Suprapubic skin (tissue), 4 donors: Measurements from ENCODE around the gene CD1D. TPM values are rescaled to one million over a fixed set of nuclear protein-coding genes. Genes with fewer than 3 reads are reported as not detected.
"Not testable (repeated sequence)": the region's sequence is repeated elsewhere in the genome, so short reads cannot be mapped to it uniquely, and the experiment has no call there.

ENCODE experiments used
- DNase-seq, 2 donors: peaks; one replicate each; pipeline ENCODE4 v3.0.0-alpha.2; 2019; ENCODE audit warnings: low spot score in 2 of 2
- H3K27ac ChIP-seq: fragments of 200-600 bp; sonication (generic); one replicate; pipeline ENCODE4 v1.5.1; 2019
- H3K27me3 ChIP-seq: fragments of 200-600 bp; sonication (generic); one replicate; pipeline ENCODE4 v1.5.1; 2019
- H3K36me3 ChIP-seq: fragments of 200-600 bp; sonication (generic); one replicate; pipeline ENCODE4 v1.5.1; 2019
- H3K4me1 ChIP-seq: fragments of 200-600 bp; sonication (generic); one replicate; pipeline ENCODE4 v1.5.1; 2019
- H3K4me3 ChIP-seq: fragments of 200-600 bp; sonication (generic); one replicate; pipeline ENCODE4 v1.5.1; 2019; ENCODE audit warnings: mild to moderate bottlenecking
- H3K9me3 ChIP-seq: fragments of 200-600 bp; sonication (generic); one replicate; pipeline ENCODE4 v1.5.1; 2019
- EP300 ChIP-seq: sonication (generic); formaldehyde crosslinking; IDR thresholded peaks from one replicate; pipeline ENCODE4 v1.6.1; 2017; ENCODE audit warnings: antibody characterized with exemption
- POLR2A ChIP-seq, 2 donors: fragments of 450-650 bp; IDR thresholded peaks; one replicate each; pipeline ENCODE4 v1.6.1; 2017; ENCODE audit warnings: antibody characterized with exemption in 2 of 2, mild to moderate bottlenecking in 2 of 2, moderate library complexity in 2 of 2
- POLR2AphosphoS5 ChIP-seq, 3 donors: sonication (generic); formaldehyde crosslinking; IDR thresholded peaks; one replicate each; pipeline ENCODE4 v1.6.1; 2017; ENCODE audit warnings: antibody characterized with exemption in 3 of 3
- WGBS: methylation state at CpG from one replicate; pipeline ENCODE4 v1.1.5; 2018; 5-methylcytosine and 5-hydroxymethylcytosine counted together
- total RNA-seq, 4 donors: library from RNA; depleted of rRNA; stranded (reverse); fragments of >200 nt; gene quantifications; one replicate each; pipeline ENCODE4 v1.1.0, GENCODE V29; 2016
- TF ChIP-seq, protein P1 (sequence below), 2 donors: fragments of 200-600 bp in 1 of 2; fragments of 450-650 bp in 1 of 2; sonication (generic) in 1 of 2; IDR thresholded peaks; one replicate each; pipeline ENCODE4 v1.5.1; 2016 to 2019; ENCODE audit warnings: antibody characterized with exemption in 2 of 2, mild to moderate bottlenecking in 1 of 2, moderate library complexity in 1 of 2

CD1D gene
- total RNA-seq, 4 donors from 2014 or later = 0.38 to 0.97 TPM; not detected in 2

GRCh38 chr1:158155673-158156072 lies 25.0 kb upstream of the CD1D start:
- WGBS = 74% methylated on average over 1 of the region's 1 CpG
- no peak for TF ChIP-seq EP300
- TF ChIP-seq POLR2A (IDR thresholded peaks at IDR 0.05) = no peak
- no peak for TF ChIP-seq POLR2AphosphoS5 (IDR thresholded peaks at IDR 0.05)
- TF ChIP-seq, protein P1, sequence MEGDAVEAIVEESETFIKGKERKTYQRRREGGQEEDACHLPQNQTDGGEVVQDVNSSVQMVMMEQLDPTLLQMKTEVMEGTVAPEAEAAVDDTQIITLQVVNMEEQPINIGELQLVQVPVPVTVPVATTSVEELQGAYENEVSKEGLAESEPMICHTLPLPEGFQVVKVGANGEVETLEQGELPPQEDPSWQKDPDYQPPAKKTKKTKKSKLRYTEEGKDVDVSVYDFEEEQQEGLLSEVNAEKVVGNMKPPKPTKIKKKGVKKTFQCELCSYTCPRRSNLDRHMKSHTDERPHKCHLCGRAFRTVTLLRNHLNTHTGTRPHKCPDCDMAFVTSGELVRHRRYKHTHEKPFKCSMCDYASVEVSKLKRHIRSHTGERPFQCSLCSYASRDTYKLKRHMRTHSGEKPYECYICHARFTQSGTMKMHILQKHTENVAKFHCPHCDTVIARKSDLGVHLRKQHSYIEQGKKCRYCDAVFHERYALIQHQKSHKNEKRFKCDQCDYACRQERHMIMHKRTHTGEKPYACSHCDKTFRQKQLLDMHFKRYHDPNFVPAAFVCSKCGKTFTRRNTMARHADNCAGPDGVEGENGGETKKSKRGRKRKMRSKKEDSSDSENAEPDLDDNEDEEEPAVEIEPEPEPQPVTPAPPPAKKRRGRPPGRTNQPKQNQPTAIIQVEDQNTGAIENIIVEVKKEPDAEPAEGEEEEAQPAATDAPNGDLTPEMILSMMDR (IDR thresholded peaks at IDR 0.05) = no peak

DNA sequence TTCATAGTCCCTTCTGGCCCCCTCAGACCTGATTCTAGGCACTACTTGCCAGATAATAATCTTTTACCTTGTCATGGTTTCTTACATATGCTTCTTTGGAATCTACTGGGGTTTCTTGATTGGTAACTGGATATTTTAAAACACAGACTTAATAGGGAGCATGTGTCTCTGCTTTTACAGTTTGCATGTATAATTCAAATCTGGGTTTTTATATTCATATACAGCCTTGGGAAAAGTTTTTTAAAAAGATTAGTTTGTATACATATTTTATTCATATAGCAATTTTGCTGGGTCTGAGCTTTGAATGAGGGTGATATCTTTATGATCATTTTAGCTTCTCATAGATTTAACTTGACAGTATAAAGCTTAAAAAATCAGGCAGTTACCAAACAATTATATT lies 21.1 kb upstream of the CD1D start:
- Histone ChIP-seq H3K9me3 (no peaks in the 10 kb centered on the region), H3K36me3 (no peaks in the 10 kb centered on the region), H3K4me3 (no peak overlapping the region), H3K4me1 (no peaks in the 10 kb centered on the region), H3K27me3 (no peaks in the 10 kb centered on the region), H3K27ac (no peak overlapping the region)
- no peak for DNase-seq
- TF ChIP-seq, protein P1 (IDR thresholded peaks at IDR 0.05) = no peak
- TF ChIP-seq EP300 (no peak), POLR2A (IDR thresholded peaks at IDR 0.05) (no peak), POLR2AphosphoS5 (IDR thresholded peaks at IDR 0.05) (no peak)

More at GRCh38 chr1:158155673-158156072, 25.0 kb upstream of the CD1D start:
- Histone ChIP-seq H3K4me1 (no peaks in the 10 kb centered on the region), H3K27me3 (no peaks in the 10 kb centered on the region), H3K9me3 (no peaks in the 10 kb centered on the region), H3K36me3 (no peaks in the 10 kb centered on the region), H3K27ac (no peak overlapping the region), H3K4me3 (no peak overlapping the region)
- DNase-seq = no peak

DNA sequence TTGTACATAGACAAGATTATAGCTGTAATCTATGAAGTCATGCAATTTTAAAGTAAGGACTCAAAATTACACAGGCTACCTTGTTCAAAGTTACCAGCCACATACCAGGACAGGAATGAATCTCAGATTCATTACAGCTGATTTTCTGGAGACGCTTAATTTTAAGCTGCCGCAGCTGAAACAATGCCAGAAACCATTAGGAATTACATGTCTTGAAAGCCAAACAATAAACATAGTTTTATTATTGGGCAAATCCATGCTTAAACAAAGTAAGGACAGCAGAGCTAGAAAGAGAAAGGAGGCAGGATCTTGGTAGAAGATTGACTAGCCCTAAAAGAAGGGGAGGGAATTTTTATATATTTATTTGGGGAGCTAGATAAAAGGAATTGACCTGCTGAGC lies 19.2 kb upstream of the CD1D start:
- Histone ChIP-seq H3K27ac (no peak overlapping the region), H3K9me3 (no peaks in the 10 kb centered on the region), H3K4me1 (no peaks in the 10 kb centered on the region), H3K27me3 (no peaks in the 10 kb centered on the region), H3K36me3 (no peaks in the 10 kb centered on the region), H3K4me3 (no peak overlapping the region)
- no peak for DNase-seq
- TF ChIP-seq, protein P1 (IDR thresholded peaks at IDR 0.05) = no peak
- no peak for TF ChIP-seq POLR2A (IDR thresholded peaks at IDR 0.05)
- no peak for TF ChIP-seq POLR2AphosphoS5 (IDR thresholded peaks at IDR 0.05)
- 25% methylated on average over 2 of the region's 2 CpGs for WGBS

GRCh38 chr1:158163000-158163947 lies 17.4 kb upstream of the CD1D start:
- Histone ChIP-seq H3K27ac (no peak overlapping the region), H3K4me3 (no peak overlapping the region), H3K9me3 (no peaks in the 10 kb centered on the region), H3K27me3 (peaks cover 3% of the 10 kb centered on the region), H3K36me3 (no peaks in the 10 kb centered on the region), H3K4me1 (no peaks in the 10 kb centered on the region)
- DNase-seq = no peak
- TF ChIP-seq, protein P1 (IDR thresholded peaks at IDR 0.05) = no peak
- TF ChIP-seq POLR2AphosphoS5 (IDR thresholded peaks at IDR 0.05) (no peak), EP300 (no peak), POLR2A (IDR thresholded peaks at IDR 0.05) (no peak)
- 70% methylated on average over 3 of the region's 3 CpGs for WGBS

DNA sequence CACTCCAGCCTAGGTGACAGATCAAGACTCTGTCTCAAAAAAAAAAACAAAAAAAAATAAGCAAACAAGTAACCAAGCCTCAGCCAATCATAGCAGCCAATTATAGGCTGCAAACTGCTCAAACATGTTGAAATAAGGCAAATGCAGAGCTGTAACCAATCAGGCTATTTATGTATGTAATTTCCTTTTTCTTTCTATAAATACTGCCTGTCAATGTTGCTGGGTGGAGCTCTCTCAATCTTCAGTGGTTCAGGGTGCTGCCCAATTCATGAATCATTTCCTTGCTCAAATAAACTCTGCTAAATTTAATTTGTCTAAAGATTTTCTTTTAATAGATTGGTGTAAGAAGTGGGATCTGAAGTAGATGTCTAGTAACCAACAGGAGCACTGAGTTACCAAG lies 11.6 kb upstream of the CD1D start:
- TF ChIP-seq POLR2AphosphoS5 (IDR thresholded peaks at IDR 0.05) = no peak
- TF ChIP-seq POLR2A (IDR thresholded peaks at IDR 0.05) = no peak
- TF ChIP-seq EP300 = no peak
- TF ChIP-seq, protein P1 (IDR thresholded peaks at IDR 0.05) = no peak
- Histone ChIP-seq H3K4me1 (no peaks in the 10 kb centered on the region), H3K4me3 (no peak overlapping the region), H3K27ac (no peak overlapping the region), H3K9me3 (no peaks in the 10 kb centered on the region), H3K36me3 (no peaks in the 10 kb centered on the region), H3K27me3 (peaks cover 3% of the 10 kb centered on the region)
- no peak for DNase-seq

DNA sequence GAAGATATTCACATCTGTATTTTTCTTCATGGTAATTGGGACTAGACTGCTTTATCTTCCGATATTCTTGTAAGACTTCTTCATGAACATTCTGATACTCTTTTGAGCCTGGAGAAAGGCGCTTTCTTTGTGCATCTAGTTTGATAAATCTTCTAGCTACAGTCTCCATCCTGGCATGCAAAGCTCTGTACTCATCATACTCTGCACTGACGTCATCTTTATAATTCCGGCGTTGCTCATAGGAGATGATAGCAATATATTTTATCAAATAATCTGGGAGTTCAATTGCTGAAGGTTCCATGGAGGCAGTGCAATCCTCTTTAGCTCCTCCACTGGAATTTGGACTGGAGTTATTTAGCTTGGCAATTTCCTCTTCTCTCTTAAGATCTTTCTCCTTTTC lies 4.8 kb upstream of the CD1D start:
- not testable (repeated sequence) for H3K36me3 ChIP-seq, H3K9me3 ChIP-seq, H3K27ac ChIP-seq, H3K4me3 ChIP-seq, DNase-seq, H3K4me1 ChIP-seq
- 89% methylated on average over 5 of the region's 5 CpGs for WGBS
- peaks cover 24% of the 10 kb centered on the region for H3K27me3 ChIP-seq
